ENCODE measurements around the gene CD37.

CD37 gene

DNA sequence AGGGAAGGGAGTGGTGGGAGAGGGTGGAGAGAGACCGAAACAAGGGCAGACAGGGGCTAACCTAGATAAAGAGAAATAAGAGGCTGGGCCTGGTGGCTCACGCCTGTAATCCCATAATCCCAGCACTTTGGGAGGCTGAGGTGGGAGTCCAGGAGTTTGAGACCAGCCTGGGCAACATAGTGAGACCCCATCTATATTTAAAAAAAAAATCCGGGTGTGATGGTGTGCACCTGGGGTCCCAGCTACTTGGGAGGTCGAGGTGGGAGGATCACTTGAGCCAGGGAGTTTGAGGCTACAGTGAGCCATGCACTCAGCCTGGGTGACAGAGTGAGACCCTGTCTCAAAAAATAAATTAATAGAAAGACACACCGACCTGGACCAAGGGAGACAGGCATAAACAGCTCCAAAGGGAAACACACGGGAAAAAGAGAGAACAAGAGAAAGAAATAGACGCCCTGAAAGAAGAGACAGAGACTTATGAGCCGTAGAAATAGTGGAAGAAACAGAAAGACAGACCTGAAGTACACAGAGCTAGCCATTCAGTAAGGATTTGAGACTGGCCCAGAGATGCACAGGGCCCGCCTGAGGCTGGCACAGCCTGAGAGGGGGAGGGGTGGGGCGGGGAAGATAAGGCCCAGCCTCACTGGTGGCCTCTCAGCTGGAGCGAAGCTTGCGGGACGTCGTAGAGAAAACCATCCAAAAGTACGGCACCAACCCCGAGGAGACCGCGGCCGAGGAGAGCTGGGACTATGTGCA, 2.2 kb downstream of the CD37 start:
- TF ChIP-seq, protein P1, sequence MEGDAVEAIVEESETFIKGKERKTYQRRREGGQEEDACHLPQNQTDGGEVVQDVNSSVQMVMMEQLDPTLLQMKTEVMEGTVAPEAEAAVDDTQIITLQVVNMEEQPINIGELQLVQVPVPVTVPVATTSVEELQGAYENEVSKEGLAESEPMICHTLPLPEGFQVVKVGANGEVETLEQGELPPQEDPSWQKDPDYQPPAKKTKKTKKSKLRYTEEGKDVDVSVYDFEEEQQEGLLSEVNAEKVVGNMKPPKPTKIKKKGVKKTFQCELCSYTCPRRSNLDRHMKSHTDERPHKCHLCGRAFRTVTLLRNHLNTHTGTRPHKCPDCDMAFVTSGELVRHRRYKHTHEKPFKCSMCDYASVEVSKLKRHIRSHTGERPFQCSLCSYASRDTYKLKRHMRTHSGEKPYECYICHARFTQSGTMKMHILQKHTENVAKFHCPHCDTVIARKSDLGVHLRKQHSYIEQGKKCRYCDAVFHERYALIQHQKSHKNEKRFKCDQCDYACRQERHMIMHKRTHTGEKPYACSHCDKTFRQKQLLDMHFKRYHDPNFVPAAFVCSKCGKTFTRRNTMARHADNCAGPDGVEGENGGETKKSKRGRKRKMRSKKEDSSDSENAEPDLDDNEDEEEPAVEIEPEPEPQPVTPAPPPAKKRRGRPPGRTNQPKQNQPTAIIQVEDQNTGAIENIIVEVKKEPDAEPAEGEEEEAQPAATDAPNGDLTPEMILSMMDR (IDR thresholded peaks at IDR 0.05; ENCODE audit: low read depth, low read length, missing control alignments) = no peak
- no peak overlapping the region for H3K4me3 ChIP-seq (replicated peaks; ENCODE audit: low read depth, low read length)
- DNase-seq (ENCODE audit: extremely low read depth, low read depth) = no peak

DNA sequence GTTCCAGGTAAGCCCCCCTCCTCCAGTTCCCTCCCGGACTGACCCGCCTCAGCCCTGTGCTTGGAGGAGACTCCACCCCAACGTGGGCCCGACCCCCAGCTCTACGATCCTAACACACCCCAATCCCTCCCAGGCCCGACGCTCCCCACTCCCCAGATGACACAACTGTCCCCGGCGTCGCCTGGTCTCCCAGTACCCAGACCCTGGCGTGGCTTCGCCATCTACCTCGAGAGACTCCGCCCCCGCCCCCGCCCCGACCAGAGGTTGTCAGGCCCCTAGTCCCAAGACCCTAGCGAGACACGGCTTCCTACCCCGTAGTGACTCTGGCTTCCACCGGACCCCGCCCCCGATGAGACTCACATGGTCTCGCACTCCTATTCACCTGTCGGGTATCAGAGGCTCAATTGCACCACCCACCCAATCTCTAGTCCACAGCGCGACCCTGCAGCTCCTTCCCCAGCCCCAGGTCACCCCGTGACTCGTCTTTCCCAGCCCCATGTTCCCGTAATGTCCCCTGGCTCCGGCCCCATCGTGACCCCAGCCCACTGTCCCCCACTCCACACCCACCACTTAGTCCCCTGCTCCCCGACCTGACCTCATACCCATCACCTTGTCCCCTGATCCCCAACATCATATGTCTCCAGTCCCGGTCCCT, 2.9 kb downstream of the CD37 start:
- H3K4me3 ChIP-seq (replicated peaks; ENCODE audit: low read depth, low read length) = no peak overlapping the region
- TF ChIP-seq, protein P1 (IDR thresholded peaks at IDR 0.05; ENCODE audit: low read depth, low read length, missing control alignments) = no peak
- DNase-seq (ENCODE audit: extremely low read depth, low read depth) = no peak

DNA sequence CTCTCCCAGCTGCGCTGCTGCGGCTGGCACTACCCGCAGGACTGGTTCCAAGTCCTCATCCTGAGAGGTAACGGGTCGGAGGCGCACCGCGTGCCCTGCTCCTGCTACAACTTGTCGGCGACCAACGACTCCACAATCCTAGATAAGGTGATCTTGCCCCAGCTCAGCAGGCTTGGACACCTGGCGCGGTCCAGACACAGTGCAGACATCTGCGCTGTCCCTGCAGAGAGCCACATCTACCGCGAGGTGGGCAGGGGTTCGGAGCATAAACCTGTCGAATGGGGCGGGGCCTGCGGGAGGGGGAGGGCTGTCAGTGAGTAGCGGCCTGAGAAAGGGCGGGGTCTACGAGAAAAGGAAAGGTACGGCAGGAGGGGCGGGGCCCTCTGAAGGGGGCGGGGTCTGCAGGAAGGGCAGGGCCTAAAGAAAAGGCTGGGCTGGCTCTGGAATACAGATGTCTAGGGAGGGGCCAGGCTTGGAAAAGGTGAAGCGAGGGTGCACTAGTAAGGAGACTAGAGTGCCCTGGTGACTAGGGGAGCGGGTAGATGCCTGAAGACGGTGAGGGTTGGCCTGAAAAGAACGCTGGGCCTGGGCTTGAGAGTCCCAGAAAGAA, 3.6 kb downstream of the CD37 start:
- TF ChIP-seq, protein P1 (IDR thresholded peaks at IDR 0.05; ENCODE audit: low read depth, low read length, missing control alignments) = no peak
- no peak for DNase-seq (ENCODE audit: extremely low read depth, low read depth)
- no peak overlapping the region for H3K4me3 ChIP-seq (replicated peaks; ENCODE audit: low read depth, low read length)

DNA sequence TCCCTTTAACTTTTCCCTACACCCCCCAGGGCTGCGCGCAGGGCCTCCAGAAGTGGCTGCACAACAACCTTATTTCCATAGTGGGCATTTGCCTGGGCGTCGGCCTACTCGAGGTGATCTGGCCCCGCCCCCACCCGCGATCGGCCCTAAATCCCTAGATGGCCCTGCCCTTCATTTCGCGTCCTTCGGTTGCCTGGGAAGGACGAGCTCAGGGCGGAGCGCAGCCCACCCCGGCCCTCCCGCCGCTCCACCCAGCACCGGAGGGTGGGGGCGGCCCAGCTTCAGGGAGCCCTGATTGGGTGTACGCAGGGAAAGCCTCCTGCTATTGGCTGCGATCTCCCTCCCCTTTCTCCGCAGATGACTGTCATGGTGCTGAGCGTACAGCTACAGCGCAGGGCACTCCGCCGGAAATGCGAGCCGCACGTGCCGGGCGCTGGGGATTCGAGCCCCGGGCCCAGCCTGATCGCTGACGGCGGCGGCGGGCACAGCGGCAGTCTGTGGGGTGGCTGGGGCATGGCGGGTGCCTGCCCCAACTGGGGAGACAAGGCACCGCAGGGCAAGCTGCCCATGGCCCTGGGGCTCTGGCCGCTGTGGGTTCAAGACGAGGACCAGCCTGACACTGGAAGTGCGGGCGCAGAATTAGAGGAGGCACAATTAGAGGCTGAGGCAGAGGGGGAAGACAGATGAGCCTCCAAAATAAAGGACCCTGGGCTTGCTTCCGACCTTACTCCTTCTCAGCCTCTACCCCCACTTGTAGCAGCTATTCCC, 4.3 kb downstream of the CD37 start:
- H3K4me3 ChIP-seq (replicated peaks; ENCODE audit: low read depth, low read length) = no peak overlapping the region
- TF ChIP-seq, protein P1 (IDR thresholded peaks at IDR 0.05; ENCODE audit: low read depth, low read length, missing control alignments) = no peak
- peak; percentile 69 for DNase-seq (ENCODE audit: extremely low read depth, low read depth)

DNA sequence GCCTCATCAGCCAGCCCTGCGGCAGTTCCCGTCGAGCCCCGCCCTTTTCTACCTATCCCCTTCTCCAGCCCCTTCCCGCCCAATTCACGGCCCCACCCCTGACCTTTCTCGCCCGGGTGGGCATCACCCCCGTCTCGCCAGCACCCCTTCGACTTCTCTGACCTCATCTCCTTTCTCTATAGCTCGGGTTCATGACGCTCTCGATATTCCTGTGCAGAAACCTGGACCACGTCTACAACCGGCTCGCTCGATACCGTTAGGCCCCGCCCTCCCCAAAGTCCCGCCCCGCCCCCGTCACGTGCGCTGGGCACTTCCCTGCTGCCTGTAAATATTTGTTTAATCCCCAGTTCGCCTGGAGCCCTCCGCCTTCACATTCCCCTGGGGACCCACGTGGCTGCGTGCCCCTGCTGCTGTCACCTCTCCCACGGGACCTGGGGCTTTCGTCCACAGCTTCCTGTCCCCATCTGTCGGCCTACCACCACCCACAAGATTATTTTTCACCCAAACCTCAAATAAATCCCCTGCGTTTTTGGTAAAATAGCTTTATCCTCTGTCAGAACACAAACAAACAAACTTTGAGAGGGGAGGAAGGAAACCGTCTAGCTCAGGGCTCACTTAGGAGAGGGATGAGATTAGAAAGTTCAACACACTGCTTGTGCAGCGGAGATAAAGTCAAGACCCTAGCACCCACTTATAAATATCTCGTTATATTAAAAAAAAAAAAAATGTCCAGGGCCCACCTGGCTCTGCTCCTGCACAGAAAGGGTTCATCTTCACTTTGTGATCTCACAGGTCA, 5.1 kb downstream of the CD37 start:
- H3K4me3 ChIP-seq (replicated peaks; ENCODE audit: low read depth, low read length) = no peak overlapping the region
- DNase-seq (ENCODE audit: extremely low read depth, low read depth) = no peak
- TF ChIP-seq, protein P1 (IDR thresholded peaks at IDR 0.05; ENCODE audit: low read depth, low read length, missing control alignments) = no peak

Measured in HFF-Myc (cell line).